Gastroesophageal sphincter (tissue), 3 donors: ENCODE data around the gene C12orf56.

ENCODE experiments used
- CTCF ChIP-seq, 4 experiments: fragments of 200-600 bp in 2 of 4; fragments of 450-650 bp in 2 of 4; sonication (generic) in 1 of 4; IDR thresholded peaks; one replicate each; pipeline ENCODE4 v1.5.1; 2017 to 2019; ENCODE audit warnings: antibody characterized with exemption in 4 of 4, mild to moderate bottlenecking in 2 of 4, moderate library complexity in 2 of 4
- POLR2A ChIP-seq, 2 donors: fragments of 450-650 bp; IDR thresholded peaks; one replicate each; pipeline ENCODE4 v1.6.1; 2017; ENCODE audit warnings: antibody characterized with exemption in 2 of 2, mild to moderate bottlenecking in 2 of 2, moderate library complexity in 1 of 2

- TF ChIP-seq CTCF (IDR thresholded peaks at IDR 0.05): no peak
- TF ChIP-seq POLR2A (IDR thresholded peaks at IDR 0.05): no peak
Measured at GRCh38 chr12:64284256-64284655, 106.3 kb downstream of the C12orf56 start.
